HG02763 (cell line): ENCODE results near the gene SEZ6L2.
"Not testable (repeated sequence)": the region's sequence is repeated elsewhere in the genome, so short reads cannot be mapped to it uniquely, and the experiment has no call there.

Experiments used
- ATAC-seq: cut with Tn5 transposase; IDR thresholded peaks from one replicate; pipeline ENCODE4 v1.9.1; 2021; ENCODE audit warnings: mild to moderate bottlenecking, moderate library complexity; ENCODE audit not compliant: unreplicated experiment

The SEZ6L2 gene

DNA sequence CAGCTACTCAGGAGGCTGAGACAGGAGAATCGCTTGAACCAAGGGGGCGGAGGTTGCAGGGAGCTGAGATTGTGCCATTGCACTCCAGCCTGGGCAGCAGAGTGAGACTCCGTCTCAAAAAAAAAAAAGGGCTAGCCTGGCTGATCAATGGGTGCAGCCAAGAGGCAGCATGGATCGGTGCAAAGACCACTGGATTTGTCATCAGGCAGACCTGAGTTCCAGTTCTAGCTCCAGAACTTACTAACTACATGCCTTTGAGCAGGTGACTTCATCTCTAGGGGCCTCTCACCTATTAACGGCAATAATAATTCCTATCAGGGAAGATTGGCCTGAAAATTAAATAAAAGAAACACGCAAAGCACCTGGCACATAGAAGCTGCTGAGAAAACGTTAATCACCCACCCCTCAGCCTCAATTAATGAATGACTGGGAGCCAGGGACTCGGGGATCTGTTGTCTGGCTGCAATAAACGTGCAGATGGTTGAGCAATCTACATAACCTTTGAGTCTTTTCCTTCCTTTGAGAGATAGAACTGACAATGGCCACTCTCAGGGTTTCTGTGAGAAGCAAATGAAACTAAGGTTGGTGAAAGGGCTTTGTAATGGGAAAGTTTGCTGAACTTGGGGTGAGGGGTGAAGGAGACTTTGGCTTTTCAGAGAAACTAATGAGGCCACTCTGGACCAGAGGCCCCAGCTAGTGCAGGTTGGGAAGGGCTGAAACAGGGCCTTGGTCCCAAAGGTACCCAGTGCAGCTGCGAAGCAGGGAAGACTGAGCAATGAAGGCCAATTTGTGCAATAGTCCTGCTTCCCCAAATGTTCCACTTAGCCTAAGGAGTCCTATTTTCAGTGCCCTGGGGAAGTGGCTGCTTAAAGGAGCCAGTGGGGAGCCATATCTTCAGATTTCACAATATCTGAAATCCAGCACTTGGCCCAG lies 7.6 kb downstream of the SEZ6L2 start:
- ATAC-seq: no peak

DNA sequence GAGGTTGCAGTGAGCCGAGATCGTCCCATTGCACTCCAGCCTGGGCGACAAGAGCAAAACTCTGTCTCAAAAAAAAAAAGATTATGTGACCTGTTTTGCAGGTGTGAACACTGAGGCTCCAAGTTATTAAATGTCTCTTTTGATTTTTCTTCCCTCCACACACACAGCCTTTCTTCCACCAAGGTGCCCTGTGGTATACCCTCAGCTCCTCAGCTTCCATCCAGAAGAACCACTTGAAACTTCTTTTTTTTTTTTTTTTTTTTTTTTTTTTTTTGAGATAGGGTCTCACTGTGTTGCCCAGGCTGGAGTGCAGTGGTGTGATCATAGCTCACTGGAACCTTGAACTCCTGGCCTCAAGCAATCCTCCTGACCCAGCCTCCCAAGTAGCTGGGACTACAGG lies 10.0 kb downstream of the SEZ6L2 start:
- ATAC-seq: not testable (repeated sequence)

DNA sequence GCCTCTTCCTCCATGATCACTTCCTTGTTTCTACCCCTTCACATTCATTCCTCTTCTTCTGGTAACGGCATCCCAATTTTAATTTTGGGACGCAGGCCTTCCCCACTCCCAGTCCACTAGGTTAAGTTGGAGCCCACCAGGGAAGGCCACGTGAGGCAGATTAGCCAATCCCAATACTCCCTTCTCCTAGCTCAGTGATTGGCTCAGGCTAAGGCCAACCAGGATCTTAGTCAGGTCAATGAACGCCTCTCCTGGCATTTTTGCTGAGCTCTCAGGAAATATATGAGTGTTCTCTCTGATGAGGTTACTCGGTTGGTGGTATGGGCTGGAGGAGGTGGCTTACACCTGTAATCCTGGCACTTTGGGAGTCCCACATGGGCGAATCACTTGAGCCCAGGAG lies 15.4 kb downstream of the SEZ6L2 start:
- no peak for ATAC-seq

DNA sequence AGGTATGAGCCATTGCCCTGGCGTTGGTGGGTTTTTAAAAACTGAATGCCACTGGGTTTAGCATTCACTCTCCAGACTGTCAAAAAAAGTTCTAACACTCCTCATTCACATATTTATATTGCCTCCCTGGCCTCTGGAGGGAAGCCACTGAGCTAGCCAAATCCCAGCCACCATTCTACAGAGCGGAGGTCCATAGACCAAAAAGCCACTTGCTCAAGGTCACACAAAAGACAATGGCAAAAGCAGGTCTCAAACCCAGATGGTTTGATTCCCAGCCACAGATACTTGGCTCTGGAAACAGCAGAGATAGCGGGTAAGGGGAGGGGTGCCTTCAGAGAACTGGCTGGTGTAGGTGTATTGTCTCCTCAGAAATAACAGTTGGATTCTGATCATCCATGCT lies 18.3 kb downstream of the SEZ6L2 start:
- no peak for ATAC-seq

DNA sequence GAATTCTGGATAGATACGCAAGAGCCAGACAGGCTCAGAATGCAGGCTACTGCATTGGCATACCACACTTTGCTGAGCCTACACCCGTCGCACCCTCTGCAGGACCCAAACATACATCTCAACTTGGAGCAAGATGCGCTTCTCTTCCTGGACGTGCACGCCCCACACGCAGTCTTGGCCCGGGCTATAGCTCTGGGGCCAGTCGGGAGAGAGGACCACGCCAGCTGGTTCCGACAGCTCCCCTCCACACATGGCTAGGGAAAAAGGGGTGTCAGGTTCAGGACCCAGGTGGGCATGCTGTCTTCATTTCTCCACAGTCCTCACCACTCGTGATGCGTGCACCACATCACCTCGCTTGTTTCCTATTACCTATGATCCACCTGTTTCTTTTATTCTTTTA lies 21.2 kb downstream of the SEZ6L2 start:
- no peak for ATAC-seq

DNA sequence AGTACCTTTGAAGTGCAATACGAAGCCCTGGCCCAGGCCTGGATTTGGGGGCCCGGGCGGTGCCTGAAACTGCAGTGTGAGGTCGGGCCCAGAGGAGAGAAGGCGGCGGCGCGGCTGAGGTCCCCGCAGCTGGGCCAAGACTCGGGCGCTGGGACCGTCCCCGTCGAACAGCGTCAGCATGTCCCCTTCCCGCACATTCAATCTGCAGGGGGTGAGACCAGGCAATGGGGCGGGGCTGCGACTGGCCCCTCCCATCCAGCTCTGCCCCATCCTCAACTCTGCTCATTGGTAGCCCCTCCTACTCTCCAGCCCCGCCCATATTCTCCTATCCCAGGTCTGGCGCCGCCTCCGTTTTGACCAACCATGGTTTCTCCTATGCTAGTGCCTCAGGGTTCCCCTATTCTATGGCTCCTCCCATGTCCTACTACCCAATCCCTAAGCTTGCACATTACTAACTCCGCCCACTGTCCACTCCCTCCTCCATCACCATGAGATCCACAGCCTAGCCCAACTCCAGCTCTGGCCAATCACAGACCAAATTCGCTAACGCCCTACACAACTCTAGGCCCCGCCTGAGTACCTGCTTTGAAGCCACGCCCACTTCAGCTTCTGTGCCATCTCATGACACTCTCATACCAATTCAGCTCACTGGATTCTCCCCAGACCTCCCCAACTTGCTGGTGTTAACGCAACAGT lies 21.9 kb downstream of the SEZ6L2 start:
- ATAC-seq: no peak

DNA sequence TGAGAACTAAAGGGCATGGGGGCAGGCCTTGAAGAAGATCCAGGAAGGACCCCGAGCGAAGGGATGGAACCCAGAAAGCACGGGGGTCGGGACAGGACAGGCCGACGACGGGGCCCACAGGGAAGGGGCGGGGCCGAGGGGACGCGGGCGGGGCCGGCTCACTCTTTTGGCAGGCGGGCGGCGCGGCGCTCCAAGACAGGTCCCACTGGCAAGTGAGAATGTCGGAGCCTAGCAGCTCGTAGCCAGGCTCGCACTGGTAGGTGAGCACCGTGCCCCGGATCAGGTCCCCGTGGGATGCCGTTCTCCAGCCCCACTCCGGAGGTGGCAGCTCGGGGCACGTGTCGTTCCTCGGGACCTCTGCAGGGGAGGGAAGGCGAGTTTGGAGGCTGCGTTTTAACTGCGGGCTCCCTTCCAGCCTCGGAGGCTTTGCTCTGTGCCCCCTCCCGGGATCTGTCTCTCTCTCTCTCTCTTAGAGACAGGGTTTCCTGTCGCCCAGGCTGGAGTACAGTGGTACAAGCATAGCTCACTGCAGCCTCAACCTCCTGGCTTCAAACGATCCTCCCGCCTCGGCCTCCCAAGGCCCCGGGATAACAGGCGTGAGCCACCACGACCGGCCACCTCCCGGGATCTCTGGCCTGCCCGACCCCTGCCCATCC lies 22.6 kb downstream of the SEZ6L2 start:
- no peak for ATAC-seq

DNA sequence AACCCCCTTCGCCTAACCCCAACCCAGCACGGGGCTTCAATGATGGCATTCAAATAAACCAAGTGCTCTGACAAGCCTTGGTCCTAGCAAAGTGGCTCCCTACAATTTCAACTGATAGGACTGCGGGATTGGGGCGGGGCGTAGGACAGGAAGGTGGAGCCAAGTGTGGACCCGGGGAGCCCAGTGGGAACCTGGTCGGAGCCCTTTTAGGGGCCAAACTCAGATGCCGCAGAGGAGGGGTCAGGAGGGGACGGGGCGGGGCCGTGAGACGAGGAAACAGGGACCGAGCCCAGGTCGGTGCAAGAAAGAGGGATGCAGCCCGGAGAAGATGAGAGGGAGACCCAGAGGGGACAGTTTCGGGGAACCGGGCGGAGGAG lies 23.1 kb downstream of the SEZ6L2 start:
- no peak for ATAC-seq

DNA sequence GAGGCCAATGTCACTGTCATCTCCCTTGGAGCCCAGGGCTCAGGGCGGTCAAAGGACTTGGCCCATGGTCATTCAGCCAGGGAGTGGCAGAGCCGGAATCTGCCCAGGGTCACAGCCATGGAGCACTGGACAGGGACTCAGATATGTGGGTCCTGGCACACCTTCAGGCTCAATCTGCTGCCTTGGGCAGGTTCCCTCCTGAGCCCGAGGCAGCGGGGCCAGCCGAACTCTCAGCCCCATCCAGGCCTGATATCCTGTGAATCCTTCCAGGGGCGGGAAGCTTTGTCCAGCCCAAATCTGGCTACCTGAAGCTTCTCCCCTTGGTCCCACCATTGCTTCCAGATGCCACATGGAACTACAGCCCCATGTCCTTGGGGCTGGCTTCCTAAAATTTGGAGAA lies 24.1 kb downstream of the SEZ6L2 start:
- no peak for ATAC-seq

DNA sequence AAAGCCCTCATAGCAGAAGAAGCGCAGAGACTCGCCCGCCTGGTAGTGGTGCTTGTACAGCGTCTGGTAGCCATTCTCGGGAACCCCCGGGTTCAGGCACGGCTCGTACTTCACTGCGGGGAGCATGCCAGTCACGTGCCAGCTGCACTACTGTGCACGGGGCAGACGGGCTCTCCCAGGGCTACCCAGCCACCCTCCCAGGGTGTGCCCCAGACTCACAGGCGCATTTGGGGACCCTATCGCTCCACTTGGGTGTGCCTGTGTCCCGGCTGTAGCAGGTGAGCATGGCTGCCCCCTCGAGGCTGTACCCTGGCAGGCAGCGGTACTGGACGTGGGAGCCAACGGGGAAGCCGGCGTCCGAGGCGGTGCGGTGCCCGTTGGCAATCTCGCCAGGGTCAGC lies 26.0 kb downstream of the SEZ6L2 start:
- no peak for ATAC-seq

DNA sequence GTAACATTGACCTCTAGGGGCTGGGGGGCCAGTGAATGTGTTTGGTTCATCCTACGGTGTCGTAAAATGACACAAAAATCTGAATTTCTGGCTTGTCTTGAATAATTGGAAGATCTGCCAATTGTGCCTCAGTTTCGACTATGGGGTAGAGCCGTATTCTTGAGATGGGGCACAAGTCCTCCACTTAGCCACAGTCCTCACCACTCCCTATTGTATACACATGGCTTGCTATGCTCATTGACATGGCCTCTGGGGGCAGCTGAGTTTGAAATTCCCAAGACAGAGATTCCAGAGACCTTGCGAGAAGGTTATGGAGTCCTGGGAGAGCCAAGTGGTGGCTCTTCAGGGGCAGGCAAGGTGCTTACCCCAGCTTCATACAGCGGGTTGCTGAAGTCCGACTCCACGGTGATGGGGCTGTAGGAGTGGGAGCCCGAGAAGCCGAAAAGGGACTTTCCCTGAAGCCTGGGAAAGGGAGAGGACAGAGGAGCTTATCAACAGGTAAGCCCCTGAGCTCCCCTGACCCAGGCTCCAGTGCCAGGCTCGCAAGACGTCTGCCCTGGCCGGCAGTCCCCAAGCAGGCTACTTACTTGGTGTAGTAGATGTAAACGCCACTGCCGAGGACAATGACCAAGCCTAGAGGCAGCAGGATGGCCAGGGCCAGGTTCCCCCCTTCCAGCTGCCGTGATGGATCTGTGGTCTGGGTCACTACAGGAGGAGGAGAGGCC lies 27.4 kb downstream of the SEZ6L2 start:
- ATAC-seq: no peak

DNA sequence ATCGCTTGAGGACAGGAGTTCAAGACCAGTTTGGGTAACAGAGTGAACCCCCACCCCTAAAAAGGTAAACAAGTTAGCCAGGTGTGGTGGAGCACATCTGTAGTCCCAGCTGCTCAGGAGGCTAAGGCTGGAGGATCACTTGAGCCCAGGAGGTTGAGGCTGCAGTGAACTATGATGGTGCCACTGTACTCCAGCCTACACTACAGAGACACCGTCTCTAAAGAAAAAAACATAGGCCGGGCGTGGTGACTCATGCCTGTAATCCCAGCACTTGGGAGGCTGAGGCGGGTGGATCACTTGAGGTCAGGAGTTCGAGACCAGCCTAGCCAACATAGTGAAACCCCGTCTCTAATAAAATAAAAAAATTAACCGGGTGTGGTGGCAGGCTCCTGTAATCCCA lies 30.3 kb downstream of the SEZ6L2 start:
- not testable (repeated sequence) for ATAC-seq

DNA sequence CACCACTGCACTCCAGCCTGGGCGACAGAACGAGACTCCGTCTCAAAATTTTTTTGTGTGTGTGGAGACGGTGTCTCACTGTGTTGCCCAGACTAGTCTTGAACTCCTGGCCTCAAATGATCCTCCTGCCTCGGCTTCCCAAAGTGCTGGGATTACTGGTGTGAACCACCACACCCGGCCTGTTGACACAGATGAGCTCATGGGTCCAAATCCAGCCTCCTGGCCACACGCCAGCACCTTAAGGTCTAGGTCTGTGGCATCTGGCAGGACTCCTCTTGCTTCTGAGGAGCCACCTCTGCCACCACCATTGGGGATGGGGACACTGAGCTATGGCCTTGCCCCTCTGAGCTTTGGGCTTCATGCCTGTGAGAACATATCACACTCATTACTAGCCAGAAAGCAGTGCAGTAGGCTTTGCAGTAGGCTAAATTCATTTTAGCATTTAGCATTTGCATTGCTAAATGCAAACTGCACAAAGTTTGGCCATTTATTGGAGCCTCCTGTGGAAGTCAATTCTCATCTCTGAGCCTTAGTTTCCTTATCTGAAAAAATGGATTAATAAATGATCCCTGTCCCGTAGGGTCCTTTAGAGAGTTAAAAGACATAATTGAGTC lies 30.8 kb downstream of the SEZ6L2 start:
- no peak for ATAC-seq

DNA sequence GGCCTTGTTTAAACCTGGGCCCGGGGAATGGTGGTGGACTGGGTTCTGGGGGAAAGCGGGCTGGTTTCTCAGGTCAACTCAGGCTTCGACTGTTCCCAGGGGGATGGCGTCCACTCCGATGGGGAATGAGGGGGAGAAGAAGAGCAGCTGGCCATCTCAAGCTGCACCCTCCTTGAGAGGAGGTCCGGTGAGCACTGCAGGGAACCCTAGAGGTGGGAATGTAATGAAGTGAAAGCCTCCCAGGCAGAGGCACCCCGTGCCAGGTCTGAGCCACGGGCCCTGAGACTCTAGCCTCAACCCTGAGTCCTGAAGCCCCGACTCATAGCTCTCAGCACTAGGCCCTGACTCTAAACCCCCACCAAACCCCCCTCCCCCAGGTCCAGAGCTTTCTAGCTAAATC lies 35.1 kb downstream of the SEZ6L2 start:
- ATAC-seq: no peak

DNA sequence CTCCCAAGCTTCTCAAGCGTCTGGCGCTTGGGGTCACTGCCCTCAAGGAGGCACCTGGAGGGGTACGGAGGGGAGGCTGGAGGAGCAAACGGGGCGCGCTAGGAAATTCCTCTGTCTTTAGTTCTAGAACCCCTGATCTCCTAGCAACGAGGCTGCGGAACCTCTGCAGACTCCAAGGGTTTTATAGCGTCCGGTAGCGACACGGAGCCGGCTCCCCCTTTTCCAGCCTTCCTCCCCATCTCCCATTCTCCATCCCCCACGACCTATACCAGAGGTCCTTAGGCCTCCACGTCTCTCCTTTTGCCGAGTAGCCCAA lies 35.7 kb downstream of the SEZ6L2 start:
- no peak for ATAC-seq

DNA sequence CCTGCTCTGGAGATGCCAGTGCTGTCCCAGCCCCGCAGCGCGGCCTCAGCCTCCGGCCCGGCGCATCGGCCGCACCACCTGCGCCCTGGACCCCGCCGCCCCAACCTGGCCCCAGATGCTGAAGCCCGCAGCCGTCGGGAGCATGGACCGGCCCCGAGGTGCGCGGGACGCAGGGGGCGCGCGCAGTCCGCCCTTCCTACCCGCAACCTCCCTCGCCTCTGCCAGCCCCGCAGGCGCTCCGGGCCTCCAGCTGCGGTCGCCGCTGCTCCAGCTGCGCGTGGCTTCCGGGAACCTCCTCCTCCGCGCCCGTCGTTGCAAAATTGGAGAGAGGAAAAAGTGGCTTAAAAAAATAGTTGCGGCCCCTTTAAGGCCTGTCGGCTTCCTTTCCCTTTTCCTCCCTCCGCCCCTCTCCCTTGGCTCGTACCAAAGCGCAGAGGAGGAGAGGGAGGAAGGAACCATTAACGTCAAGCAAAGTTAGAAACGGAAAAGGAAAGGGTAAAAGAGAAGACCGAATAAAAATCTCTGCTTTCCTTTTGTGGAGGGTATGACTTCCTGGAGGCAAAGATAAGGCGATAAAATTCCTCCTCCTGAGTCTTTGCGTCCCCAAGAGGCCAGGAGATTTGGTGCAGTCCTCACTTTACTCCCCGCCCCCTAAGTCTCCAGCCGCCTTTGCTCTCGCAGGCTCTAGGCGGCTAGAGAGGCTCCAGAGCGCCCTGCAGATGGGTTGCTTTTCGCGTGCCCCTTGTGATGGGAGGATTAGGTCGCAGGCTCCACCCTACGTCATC lies 36.3 kb downstream of the SEZ6L2 start, which contains the start of gene CDIPT:
Gene CDIPT, minus strand, starts transcription at position 343 of the 785 bp plus-strand sequence. CDS start 369 bp downstream, outside the sequence.
- peak; percentile 94 for ATAC-seq

DNA sequence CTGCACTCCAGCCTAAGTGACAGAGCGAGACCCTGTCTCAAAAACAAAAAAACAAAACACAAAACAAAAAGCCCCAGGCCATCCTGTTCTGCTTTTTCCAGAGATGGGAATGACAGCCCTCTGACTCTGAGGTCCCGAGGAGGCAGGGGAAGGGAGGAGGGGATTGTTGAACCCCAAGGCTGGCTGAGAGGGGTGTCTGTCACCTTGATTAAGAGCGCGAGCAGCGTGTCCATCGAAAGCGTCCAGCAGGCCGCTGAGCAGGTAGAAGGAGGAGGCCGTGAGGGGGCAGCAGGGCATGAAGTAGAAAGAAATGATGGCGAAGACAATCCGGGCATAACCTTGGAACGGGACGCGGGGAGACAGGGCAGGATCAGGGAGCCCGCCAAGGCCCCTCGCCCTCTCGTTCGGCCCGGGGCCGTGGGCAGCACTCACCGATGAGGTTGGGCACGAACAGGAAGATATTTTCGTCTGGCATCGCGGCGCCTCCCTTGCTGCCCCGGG lies 36.9 kb downstream of the SEZ6L2 start:
- ATAC-seq: no peak

DNA sequence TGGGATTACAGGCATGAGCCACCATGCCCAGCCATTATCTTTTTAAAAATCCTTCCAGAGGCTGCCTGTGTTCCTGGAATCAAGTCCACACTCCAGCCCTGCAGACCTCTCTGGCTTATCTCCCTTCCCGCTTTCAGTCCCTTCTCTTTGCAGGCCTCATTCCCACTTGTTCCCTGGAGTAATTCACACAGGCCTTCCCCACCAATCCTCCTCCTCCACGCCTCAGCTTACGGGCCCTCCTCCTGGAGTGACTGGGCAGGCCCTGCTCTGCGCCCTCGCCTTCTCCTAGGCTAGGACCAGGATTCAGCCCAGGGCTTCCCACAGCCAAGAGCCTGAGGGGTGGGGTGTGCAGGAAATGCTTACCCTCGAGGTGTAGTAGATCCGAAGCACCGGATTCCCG lies 39.1 kb downstream of the SEZ6L2 start:
- ATAC-seq: no peak

DNA sequence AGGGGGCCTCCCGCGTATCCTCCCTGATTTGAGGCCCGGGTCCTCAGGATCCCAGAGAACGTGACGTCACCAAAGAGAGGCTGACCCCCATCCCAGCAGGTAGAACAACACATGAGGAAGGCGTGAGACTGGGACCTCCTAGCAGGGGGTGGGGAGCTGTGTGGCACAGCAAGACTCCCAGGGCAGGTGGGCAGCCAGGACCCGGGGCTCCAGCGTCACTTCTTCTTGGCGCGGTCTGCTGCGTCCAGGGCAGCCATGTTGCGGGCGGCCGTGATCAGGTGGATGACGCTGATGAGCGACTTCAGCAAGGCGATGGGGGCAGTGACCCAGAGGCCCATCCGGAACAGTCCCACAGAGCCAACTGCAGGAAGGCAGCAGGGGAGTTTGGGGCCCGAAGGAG lies 40.4 kb downstream of the SEZ6L2 start:
- ATAC-seq: no peak
